Measurements from ENCODE around the gene ELOVL6. TPM values are rescaled to one million over a fixed set of nuclear protein-coding genes. Genes with fewer than 3 reads are reported as not detected.

Gene ELOVL6
- total RNA-seq, 4 donors from 2014 or later: 2.1 to 4.1 (median 3.3) TPM

DNA sequence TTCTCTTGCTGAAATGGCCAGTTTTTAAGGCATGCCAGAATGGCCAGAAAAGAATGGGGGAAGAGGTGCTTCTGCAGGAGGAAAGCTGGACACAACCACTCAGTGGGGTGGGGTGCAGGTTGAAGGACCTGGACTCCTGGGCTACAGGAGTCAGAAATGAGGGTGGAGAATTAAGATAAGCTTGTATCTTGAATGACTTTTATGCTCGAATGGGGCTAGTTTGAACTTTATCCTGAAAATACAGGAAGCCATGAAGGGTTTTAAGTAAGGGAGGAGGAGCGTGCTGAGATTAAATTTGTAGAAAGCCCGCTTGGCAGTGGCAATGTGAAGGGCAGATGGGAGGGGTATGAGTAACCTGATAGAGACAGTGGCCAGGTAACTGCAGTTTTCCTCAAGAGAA lies 66.5 kb downstream of the ELOVL6 start:
- no peaks in the 10 kb centered on the region for H3K4me1 ChIP-seq
- intact Hi-C loops (cut with DNase I): no loop called here

GRCh38 chr4:110130576-110131358 lies 67.6 kb downstream of the ELOVL6 start:
- no peaks in the 10 kb centered on the region for H3K9me3 ChIP-seq
- intact Hi-C loops (cut with DNase I): no loop called here
- WGBS, 2 donors: 76 to 84% methylated on average over 4 of the region's 4 CpGs
- no peaks in the 10 kb centered on the region for H3K4me1 ChIP-seq
- no peak for TF ChIP-seq POLR2A (IDR thresholded peaks at IDR 0.05)
- no peak for TF ChIP-seq CTCF (IDR thresholded peaks at IDR 0.05)
- H3K27me3 ChIP-seq: no peaks in the 10 kb centered on the region
- no peak overlapping the region for H3K4me3 ChIP-seq (replicated peaks in 1 of 3)
- H3K27ac ChIP-seq: no peak overlapping the region
- DNase-seq: no peak
- no peaks in the 10 kb centered on the region for H3K36me3 ChIP-seq

More for the DNA sequence above, 66.5 kb downstream of the ELOVL6 start:
- Histone ChIP-seq H3K36me3 (no peaks in the 10 kb centered on the region), H3K27ac (no peak overlapping the region), H3K9me3 (no peaks in the 10 kb centered on the region), H3K4me3 (replicated peaks in 1 of 3) (no peak overlapping the region), H3K27me3 (no peaks in the 10 kb centered on the region)
- no peak for TF ChIP-seq CTCF (IDR thresholded peaks at IDR 0.05)
- no peak for TF ChIP-seq POLR2A (IDR thresholded peaks at IDR 0.05)
- 86 to 87% methylated on average over 3 of the region's 3 CpGs for WGBS, 2 donors
- no peak for DNase-seq

DNA sequence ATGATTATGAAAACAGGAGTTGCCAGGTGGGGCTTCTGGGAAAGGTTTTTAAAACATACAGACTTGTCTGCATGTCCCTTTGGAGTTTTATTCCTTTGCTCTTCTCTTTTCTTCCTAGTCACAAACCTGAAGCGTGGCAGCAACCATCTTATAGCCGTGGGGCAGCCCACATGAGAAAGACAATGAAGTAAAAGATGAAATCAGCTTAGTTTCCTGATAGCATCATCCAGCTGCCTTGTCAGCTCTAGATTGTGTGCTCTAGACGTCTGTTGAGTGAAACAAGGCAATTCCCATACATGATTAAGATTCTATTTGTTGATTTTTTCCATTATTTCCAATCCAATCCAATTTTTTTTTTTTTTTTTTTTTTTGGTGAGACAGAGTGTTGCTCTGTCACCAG lies 68.9 kb downstream of the ELOVL6 start:
- Histone ChIP-seq H3K36me3 (no peaks in the 10 kb centered on the region), H3K4me3 (replicated peaks in 1 of 3) (no peak overlapping the region), H3K27ac (no peak overlapping the region), H3K27me3 (no peaks in the 10 kb centered on the region), H3K9me3 (no peaks in the 10 kb centered on the region), H3K4me1 (no peaks in the 10 kb centered on the region)
- 87 to 94% methylated on average over 3 of the region's 3 CpGs for WGBS, 2 donors
- TF ChIP-seq CTCF (IDR thresholded peaks at IDR 0.05) (no peak), POLR2A (IDR thresholded peaks at IDR 0.05) (no peak)
- no peak for DNase-seq
- intact Hi-C loops (cut with DNase I): no loop called here

- WGBS, 2 donors: 91 to 95% methylated on average over 6 of the region's 6 CpGs
- intact Hi-C loops (cut with DNase I): no loop called here
Observed at GRCh38 chr4:110128472-110128919, 69.9 kb downstream of the ELOVL6 start.

More at GRCh38 chr4:110128472-110128919, 69.9 kb downstream of the ELOVL6 start:
- Histone ChIP-seq H3K4me1 (no peaks in the 10 kb centered on the region), H3K27ac (no peak overlapping the region), H3K27me3 (no peaks in the 10 kb centered on the region), H3K4me3 (replicated peaks in 1 of 3) (no peak overlapping the region), H3K9me3 (no peaks in the 10 kb centered on the region), H3K36me3 (no peaks in the 10 kb centered on the region)
- no peak for TF ChIP-seq POLR2A (IDR thresholded peaks at IDR 0.05)
- TF ChIP-seq CTCF (IDR thresholded peaks at IDR 0.05): no peak
- DNase-seq: no peak

Data from thyroid gland (tissue), 4 donors.